Medulla oblongata (tissue), 1 donor: ENCODE results near the gene TMEM139.
"Not testable (repeated sequence)": the region's sequence is repeated elsewhere in the genome, so short reads cannot be mapped to it uniquely, and the experiment has no call there.

ENCODE experiments used
- DNase-seq: peaks from one replicate; pipeline ENCODE4 v3.0.0-alpha.2; 2015; ENCODE audit errors: extremely low spot score

TMEM139 gene

DNA sequence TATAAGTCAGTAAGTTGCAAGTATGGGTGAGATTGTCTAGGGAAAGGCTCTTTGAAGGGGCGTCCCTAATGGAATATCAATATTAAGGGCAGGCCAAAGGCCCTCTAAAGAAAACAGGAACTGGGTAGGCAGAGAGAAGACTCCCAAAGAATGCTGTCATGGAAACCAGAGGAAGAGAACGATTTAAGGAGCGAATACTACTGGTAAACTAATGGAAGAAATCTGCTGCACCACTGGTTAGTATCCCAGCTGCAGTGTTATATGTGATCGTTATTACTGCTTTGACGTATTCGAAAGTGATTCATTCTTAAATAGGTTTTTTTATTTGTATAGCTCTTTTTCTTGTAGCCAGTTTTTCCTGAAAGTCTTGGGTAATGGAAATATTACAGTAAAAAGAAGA lies 4.7 kb downstream of the TMEM139 start:
- DNase-seq = no peak

- DNase-seq = not testable (repeated sequence)
Observed at GRCh38 chr7:143289888-143290287, 5.1 kb downstream of the TMEM139 start.

DNA sequence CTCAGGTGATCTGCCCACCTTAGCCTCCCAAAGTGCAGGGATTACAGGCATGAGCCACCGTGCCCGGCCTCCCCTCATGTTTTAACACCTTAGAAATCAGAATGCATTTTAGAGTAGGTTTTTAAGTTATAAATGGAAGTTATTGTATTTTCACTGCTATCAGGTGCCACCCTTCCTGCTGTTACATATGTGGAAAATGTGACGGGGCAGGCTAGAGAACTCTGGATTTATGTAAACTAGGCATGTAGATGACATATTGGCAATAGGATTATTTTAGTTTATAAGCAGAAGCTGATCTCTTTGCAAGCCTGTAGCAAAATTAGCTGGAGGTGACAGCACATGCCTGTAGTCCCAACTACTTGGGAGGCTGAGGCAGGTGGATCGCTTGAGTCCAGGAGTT lies 5.5 kb downstream of the TMEM139 start:
- DNase-seq = no peak

- no peak for DNase-seq
Observed at GRCh38 chr7:143292876-143293275, 8.1 kb downstream of the TMEM139 start.

GRCh38 chr7:143295870-143296269 lies 11.1 kb downstream of the TMEM139 start:
- DNase-seq = no peak

DNA sequence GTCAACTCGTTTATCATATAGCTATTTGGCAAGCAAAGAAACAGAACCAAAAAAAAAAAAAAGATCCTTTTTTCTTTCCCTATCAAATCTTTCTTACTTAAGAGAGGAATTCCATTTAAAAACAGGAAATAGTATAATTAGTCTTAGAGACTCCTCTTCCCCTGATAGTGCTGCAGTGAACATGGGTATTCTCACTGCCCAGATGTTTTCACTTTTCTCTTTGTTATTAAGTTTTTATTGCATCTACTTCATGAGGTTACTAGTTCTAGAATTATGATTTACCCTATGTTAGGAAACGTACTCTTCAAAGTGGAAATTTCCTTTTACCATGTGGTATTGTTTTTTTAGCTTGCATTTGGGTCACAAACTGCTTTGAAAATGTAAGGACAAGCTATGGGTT lies 11.9 kb downstream of the TMEM139 start:
- DNase-seq = no peak

GRCh38 chr7:143299346-143299745 lies 14.6 kb downstream of the TMEM139 start:
- DNase-seq = no peak

DNA sequence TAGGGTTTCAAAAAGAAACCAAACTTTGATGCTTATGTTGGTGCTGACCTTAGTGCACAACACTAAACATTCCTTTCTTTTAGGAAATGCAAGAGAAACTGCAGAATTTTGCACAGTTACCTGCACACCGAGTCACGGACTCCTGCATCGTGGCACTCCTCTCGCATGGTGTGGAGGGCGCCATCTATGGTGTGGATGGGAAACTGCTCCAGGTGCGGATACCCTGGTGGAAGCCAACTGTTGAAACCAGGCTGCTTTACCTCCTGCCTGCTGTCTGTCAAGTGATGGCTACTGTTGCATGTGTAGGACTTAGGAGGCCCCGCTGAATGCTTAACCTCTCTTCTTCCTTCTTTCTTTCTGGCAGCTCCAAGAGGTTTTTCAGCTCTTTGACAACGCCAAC lies 15.1 kb downstream of the TMEM139 start:
- peak; percentile 29 for DNase-seq

- DNase-seq = no peak
Observed at GRCh38 chr7:143300959-143301935, 16.5 kb downstream of the TMEM139 start.

GRCh38 chr7:143303733-143304132 lies 19.0 kb downstream of the TMEM139 start:
- no peak for DNase-seq

- DNase-seq = no peak
Observed at GRCh38 chr7:143304938-143305337, 20.2 kb downstream of the TMEM139 start.

DNA sequence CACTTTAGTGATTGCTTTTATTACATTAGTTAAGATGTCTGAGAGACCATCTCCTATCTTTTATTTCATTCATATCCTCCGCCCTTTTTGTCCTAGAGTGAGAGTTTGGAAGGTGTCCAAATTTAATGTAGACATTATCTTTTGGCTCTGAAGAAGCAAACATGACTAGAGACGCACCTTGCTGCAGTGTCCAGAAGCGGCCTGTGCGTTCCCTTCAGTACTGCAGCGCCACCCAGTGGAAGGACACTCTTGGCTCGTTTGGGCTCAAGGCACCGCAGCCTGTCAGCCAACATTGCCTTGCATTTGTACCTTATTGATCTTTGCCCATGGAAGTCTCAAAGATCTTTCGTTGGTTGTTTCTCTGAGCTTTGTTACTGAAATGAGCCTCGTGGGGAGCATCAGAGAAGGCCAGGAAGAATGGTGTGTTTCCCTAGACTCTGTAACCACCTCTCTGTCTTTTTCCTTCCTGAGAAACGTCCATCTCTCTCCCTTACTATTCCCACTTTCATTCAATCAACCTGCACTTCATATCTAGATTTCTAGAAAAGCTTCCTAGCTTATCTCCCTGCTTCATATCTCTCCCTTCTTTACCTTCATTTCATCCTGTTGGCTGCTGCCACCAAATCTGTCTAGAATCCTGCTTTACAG lies 20.8 kb downstream of the TMEM139 start:
- peak; percentile 82 for DNase-seq

GRCh38 chr7:143308632-143309031 lies 23.9 kb downstream of the TMEM139 start:
- no peak for DNase-seq

- no peak for DNase-seq
Observed at GRCh38 chr7:143314127-143314526, 29.4 kb downstream of the TMEM139 start.

GRCh38 chr7:143315776-143316175 lies 31.0 kb downstream of the TMEM139 start, which contains the start of gene CLCN1:
TSS of gene CLCN1 (plus strand) at chr7:143316111. CDS start at chr7:143316213, 102 bp downstream.
- DNase-seq = no peak

GRCh38 chr7:143316492-143316891 lies 31.7 kb downstream of the TMEM139 start:
- DNase-seq = no peak

- DNase-seq = no peak
Observed at GRCh38 chr7:143318661-143319060, 33.9 kb downstream of the TMEM139 start.

GRCh38 chr7:143320620-143321019 lies 35.9 kb downstream of the TMEM139 start:
- DNase-seq = no peak

- DNase-seq = no peak
Observed at GRCh38 chr7:143321242-143321641, 36.5 kb downstream of the TMEM139 start.

- peak; percentile 46 for DNase-seq
Observed at GRCh38 chr7:143321734-143322133, 37.0 kb downstream of the TMEM139 start.

DNA sequence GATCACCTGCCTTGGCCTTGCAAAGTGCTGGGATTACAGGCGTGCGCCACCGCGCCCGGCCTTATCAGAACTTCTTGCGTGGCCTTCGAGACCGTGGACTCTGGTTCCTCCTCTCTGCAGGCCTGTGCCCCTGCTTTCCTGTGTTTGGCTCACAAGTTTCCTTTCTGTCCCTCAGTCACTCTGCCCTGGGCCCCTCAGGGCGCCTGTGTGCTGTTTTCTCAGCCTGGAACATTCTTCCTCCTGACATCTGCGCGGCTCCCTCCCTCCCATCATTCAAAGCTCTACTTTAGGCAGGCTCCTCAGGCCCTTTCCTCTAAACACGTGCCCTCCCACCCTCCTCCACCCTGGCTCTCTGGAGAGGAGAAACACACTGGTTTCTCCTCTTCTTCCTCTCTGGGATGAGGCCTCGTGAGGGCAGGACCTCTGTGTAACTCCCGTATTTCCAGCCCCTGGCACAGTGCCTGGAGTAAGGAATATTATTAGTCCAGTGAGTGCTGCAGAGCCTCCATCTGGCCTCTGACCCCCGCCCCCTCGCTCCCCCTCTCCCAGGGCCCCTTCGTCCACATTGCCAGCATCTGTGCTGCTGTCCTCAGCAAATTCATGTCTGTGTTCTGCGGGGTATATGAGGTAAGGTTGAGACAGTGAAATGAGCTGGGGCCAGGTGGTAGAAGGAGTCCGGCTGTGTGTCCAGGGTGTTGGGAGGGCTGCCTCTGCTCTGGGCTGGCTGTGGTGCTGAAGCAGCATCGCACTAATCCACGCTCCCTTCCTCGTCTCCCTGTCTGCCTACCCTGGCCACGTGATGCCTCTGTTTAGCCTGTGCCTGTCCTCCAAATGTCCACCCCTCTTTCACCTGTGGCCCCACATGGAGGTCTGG lies 38.2 kb downstream of the TMEM139 start:
- DNase-seq = no peak

GRCh38 chr7:143323653-143324052 lies 38.9 kb downstream of the TMEM139 start:
- no peak for DNase-seq
